NCI-H748 (cell line): Measurements from ENCODE around the gene MSX1.
A peak's percentile ranks its signal among the peaks of the same experiment; 100 is the strongest.
"Not testable (repeated sequence)": the region's sequence is repeated elsewhere in the genome, so short reads cannot be mapped to it uniquely, and the experiment has no call there.

Source experiments
- DNase-seq: peaks from one replicate; lab custom pipeline; 2025; ENCODE audit not compliant: unreplicated experiment; lab: John Stamatoyannopoulos, UW

Gene MSX1

GRCh38 chr4:4859325-4859798 lies at the start of gene MSX1:
TSS of gene MSX1 (plus strand) at chr4:4859665. CDS start at chr4:4859900, 235 bp downstream.
- peak; percentile 62 for DNase-seq

GRCh38 chr4:4810092-4810774 lies 49.2 kb upstream of the MSX1 start:
- DNase-seq = no peak

- no peak for DNase-seq
Measured at GRCh38 chr4:4810778-4811177, 48.7 kb upstream of the MSX1 start.

- DNase-seq = no peak
Measured at GRCh38 chr4:4812145-4812794, 47.2 kb upstream of the MSX1 start.

GRCh38 chr4:4818415-4819212 lies 40.9 kb upstream of the MSX1 start:
- DNase-seq = no peak

- DNase-seq = no peak
Measured at GRCh38 chr4:4819213-4819606, 40.3 kb upstream of the MSX1 start.

- DNase-seq = peak; percentile 49
Measured at GRCh38 chr4:4820261-4820660, 39.2 kb upstream of the MSX1 start.

GRCh38 chr4:4820739-4821138 lies 38.7 kb upstream of the MSX1 start:
- no peak for DNase-seq

GRCh38 chr4:4821577-4821976 lies 37.9 kb upstream of the MSX1 start:
- DNase-seq = no peak

GRCh38 chr4:4822286-4822685 lies 37.2 kb upstream of the MSX1 start:
- DNase-seq = not testable (repeated sequence)

GRCh38 chr4:4823621-4824162 lies 35.8 kb upstream of the MSX1 start:
- DNase-seq = no peak

GRCh38 chr4:4824232-4824631 lies 35.2 kb upstream of the MSX1 start:
- DNase-seq = no peak

GRCh38 chr4:4825431-4825830 lies 34.0 kb upstream of the MSX1 start:
- DNase-seq = no peak

GRCh38 chr4:4829837-4830236 lies 29.6 kb upstream of the MSX1 start:
- DNase-seq = no peak

GRCh38 chr4:4831266-4831665 lies 28.2 kb upstream of the MSX1 start:
- no peak for DNase-seq

- no peak for DNase-seq
Measured at GRCh38 chr4:4831825-4832224, 27.6 kb upstream of the MSX1 start.

- DNase-seq = no peak
Measured at GRCh38 chr4:4836044-4836443, 23.4 kb upstream of the MSX1 start.

- DNase-seq = no peak
Measured at GRCh38 chr4:4837316-4837715, 22.1 kb upstream of the MSX1 start.

- no peak for DNase-seq
Measured at GRCh38 chr4:4838051-4838935, 21.2 kb upstream of the MSX1 start.

GRCh38 chr4:4838936-4839810 lies 20.3 kb upstream of the MSX1 start:
- DNase-seq = no peak
